Measurements from ENCODE around the gene C10orf105.

- TF ChIP-seq CTCF (IDR thresholded peaks at IDR 0.05): no peak
- no peak for TF ChIP-seq POLR2A (IDR thresholded peaks at IDR 0.05; ENCODE audit: low read depth)
These were observed 18.0 kb downstream of the C10orf105 start for GRCh38 chr10:71701496-71702132.

All from esophagus muscularis mucosa (tissue), 3 donors.